Duodenal mucosa (tissue), 2 donors: Measurements from ENCODE around the gene USP22.

Experiments used
- H3K27ac ChIP-seq: one replicate; pipeline ENCODE4 v1.7.0; 2013; ENCODE audit warnings: low read depth, low read length
- H3K27me3 ChIP-seq, 2 donors: one replicate each; pipeline ENCODE4 v1.7.0; 2013; ENCODE audit warnings: low read length in 2 of 2, control low read depth in 1 of 2; ENCODE audit not compliant: insufficient read depth in 2 of 2, control insufficient read depth in 1 of 2
- H3K36me3 ChIP-seq, 2 donors: one replicate each; pipeline ENCODE4 v1.7.0; 2013; ENCODE audit warnings: low read length in 2 of 2, control low read depth in 1 of 2; ENCODE audit not compliant: insufficient read depth in 2 of 2, control insufficient read depth in 1 of 2
- H3K4me1 ChIP-seq, 2 donors: one replicate each; pipeline ENCODE4 v1.7.0; 2013; ENCODE audit warnings: low read length in 2 of 2, control low read depth in 1 of 2; ENCODE audit not compliant: insufficient read depth in 2 of 2, control insufficient read depth in 1 of 2
- H3K4me3 ChIP-seq, 2 donors: one replicate each; pipeline ENCODE4 v1.7.0; 2013; ENCODE audit warnings: low read length in 2 of 2, low read depth in 1 of 2
- H3K9ac ChIP-seq, 2 donors: one replicate each; pipeline ENCODE4 v1.7.0; 2013; ENCODE audit warnings: low read length in 2 of 2, low read depth in 1 of 2
- H3K9me3 ChIP-seq, 2 donors: one replicate each; pipeline ENCODE4 v1.7.0; 2013; ENCODE audit warnings: low read length in 2 of 2, control low read depth in 1 of 2; ENCODE audit not compliant: control insufficient read depth in 1 of 2

The USP22 gene

GRCh38 chr17:21012736-21013135, 30.1 kb downstream of the USP22 start:
- Histone ChIP-seq H3K4me3 (no peak overlapping the region), H3K27ac (no peak overlapping the region), H3K9ac (no peak overlapping the region), H3K36me3 (peaks cover 69 to 98% of the 10 kb centered on the region in 2 donors), H3K27me3 (no peaks in the 10 kb centered on the region), H3K9me3 (no peaks in the 10 kb centered on the region), H3K4me1 (no peaks in the 10 kb centered on the region)

DNA sequence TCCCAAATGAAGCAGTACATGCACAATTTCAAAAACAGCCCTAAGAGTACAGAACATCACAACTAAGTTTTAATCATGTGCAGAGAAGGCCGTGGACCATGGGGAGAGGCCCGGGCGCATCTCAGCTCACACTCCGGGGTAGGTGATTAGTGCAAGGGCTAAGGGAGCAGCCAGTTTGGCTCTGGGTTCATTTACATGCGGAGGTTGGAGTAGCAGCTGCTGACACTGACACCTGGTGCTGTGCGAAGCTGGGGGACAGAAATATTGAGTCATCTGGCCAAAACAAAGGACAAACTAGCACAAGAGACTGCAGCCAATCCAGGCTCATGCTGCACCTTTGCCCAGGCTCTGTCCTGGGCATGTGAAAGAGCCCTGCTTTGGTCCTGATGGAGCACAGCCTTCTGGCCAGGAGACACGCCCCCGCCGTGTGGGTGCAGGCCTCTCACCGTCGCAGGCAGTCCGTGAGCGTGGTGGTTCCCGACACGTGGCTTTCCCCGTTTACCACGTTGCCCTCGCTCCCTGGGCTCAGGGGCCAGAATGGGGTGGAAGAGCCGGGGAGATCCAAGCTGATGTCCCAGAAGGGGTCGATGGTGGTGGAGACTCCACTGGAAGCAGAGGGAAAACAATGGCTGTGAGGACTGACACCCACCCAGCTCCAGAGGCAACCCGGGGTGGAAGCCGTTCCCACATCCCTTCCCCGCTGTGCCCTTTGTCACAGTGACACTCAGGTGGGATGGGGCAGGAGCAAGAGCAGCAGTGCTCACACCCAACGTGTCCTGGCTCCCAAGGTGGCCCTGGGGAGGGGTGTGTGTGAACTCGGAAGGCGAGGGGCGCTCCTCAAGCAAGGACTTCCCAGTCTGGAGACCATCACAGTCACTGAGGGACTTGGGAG, 31.9 kb downstream of the USP22 start:
- no peak overlapping the region for H3K4me3 ChIP-seq
- no peaks in the 10 kb centered on the region for H3K9me3 ChIP-seq
- H3K4me1 ChIP-seq = no peaks in the 10 kb centered on the region
- H3K27ac ChIP-seq = no peak overlapping the region
- H3K27me3 ChIP-seq = no peaks in the 10 kb centered on the region
- H3K9ac ChIP-seq = no peak overlapping the region
- H3K36me3 ChIP-seq = peaks cover 66 to 98% of the 10 kb centered on the region in 2 donors

DNA sequence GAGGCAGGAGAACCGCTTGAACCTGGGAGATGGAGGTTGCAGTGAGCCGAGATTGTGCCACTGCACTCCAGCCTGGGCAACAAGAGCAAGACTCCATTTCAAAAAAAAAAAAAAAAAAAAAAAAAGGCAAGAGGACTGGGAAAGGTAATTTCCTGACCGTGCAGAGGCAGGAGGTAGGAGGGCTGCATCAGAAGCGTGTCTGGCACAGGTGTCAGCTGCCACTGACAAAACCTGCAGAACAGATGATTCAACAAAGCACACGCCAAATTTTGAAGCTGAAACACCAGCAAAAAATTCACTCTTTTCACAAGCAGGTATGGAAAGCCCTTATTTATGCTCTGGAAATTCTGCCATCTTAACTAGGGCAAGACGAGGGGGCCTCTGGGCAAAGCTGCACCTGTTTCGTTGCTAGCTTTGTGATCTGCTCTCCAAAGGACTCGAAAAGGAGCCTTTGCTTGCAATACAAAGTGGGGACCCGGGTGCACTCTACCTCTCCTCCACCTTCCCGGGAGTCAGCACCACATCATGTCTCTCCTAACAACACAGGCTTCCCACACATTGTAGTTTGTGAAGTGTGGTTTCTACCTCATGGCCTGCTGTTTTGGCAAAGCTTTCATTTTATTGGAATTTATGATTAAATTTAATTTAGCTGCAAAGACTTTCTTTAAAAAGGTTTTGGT, 33.7 kb downstream of the USP22 start:
- Histone ChIP-seq H3K9ac (no peak overlapping the region), H3K27ac (no peak overlapping the region), H3K27me3 (no peaks in the 10 kb centered on the region), H3K36me3 (peaks cover 71 to 98% of the 10 kb centered on the region in 2 donors), H3K4me1 (peaks cover 0 to 3% of the 10 kb centered on the region in 2 donors), H3K4me3 (no peak overlapping the region), H3K9me3 (no peaks in the 10 kb centered on the region)

- Histone ChIP-seq H3K4me1 (peaks cover 0 to 3% of the 10 kb centered on the region in 2 donors), H3K9ac (no peak overlapping the region), H3K36me3 (peaks cover 77 to 99% of the 10 kb centered on the region in 2 donors), H3K27me3 (no peaks in the 10 kb centered on the region), H3K4me3 (no peak overlapping the region), H3K9me3 (no peaks in the 10 kb centered on the region), H3K27ac (no peak overlapping the region)
Observed at GRCh38 chr17:21008160-21008915, 34.5 kb downstream of the USP22 start.

DNA sequence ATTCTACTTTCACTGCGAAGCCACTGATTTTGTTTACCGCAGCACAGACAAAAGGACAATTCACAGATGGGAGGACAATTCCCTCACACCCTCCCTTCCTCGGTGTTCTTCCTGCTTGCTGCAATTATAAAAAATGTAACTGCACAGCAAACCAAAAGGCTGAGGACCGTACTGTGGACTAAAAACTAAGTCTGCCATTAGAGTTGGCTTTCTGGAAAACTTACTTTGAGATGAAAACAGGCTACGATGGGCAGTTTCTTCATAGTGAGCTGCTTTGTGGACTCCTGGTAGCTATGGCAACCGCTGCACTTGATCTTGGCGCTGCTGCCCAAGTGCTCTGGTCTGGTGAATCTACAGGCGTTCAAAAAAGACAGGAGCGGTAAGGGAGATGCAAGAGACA, 35.2 kb downstream of the USP22 start:
- no peaks in the 10 kb centered on the region for H3K9me3 ChIP-seq
- H3K27me3 ChIP-seq = no peaks in the 10 kb centered on the region
- H3K4me3 ChIP-seq = no peak overlapping the region
- no peak overlapping the region for H3K27ac ChIP-seq
- peaks cover 78 to 99% of the 10 kb centered on the region in 2 donors for H3K36me3 ChIP-seq
- H3K4me1 ChIP-seq = peaks cover 0 to 3% of the 10 kb centered on the region in 2 donors
- H3K9ac ChIP-seq = no peak overlapping the region

DNA sequence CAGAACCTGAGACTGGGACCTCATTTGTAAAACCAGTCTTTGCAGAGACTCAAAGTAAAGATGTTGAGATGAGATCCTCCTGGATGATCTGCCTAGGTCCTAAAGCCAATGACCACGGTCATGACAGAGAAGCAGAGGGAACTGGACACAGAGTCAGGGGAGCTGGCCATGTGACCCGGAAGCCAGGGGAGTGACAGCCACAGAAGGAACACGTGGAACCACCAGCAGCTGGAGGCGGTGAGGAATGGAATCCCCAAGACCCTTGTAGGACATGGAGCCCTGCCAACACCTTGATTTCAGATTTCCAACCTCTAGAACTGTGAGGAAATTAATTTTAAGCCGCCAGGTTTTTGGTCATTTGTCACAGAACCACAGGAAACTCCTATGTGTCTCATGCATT, 37.0 kb downstream of the USP22 start:
- no peak overlapping the region for H3K9ac ChIP-seq

DNA sequence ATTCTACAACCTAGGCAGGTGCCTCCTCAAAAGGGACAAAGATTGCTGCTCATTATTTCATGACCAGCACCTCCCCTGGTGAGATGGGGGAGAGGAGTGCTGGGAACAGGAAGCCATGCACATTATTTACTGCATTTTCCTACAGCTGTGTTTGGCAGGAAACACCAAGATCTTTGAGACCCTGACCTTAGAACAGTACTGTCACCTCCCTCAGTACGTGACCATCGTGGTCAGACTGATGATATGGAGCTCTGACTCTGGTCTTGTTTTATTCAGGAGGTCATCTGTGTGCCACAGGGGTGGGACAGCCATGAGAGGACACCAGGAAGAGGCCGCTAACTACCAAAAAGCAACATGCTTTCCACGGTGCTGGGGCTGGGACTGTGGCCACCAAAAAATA, 37.4 kb downstream of the USP22 start:
- H3K9me3 ChIP-seq = no peaks in the 10 kb centered on the region
- H3K4me3 ChIP-seq = no peak overlapping the region
- peaks cover 0 to 10% of the 10 kb centered on the region in 2 donors for H3K4me1 ChIP-seq

More for the DNA sequence above, 37.0 kb downstream of the USP22 start:
- Histone ChIP-seq H3K4me3 (no peak overlapping the region), H3K27me3 (no peaks in the 10 kb centered on the region), H3K9me3 (no peaks in the 10 kb centered on the region), H3K36me3 (peaks cover 65 to 99% of the 10 kb centered on the region in 2 donors), H3K4me1 (peaks cover 0 to 10% of the 10 kb centered on the region in 2 donors), H3K27ac (no peak overlapping the region)

DNA sequence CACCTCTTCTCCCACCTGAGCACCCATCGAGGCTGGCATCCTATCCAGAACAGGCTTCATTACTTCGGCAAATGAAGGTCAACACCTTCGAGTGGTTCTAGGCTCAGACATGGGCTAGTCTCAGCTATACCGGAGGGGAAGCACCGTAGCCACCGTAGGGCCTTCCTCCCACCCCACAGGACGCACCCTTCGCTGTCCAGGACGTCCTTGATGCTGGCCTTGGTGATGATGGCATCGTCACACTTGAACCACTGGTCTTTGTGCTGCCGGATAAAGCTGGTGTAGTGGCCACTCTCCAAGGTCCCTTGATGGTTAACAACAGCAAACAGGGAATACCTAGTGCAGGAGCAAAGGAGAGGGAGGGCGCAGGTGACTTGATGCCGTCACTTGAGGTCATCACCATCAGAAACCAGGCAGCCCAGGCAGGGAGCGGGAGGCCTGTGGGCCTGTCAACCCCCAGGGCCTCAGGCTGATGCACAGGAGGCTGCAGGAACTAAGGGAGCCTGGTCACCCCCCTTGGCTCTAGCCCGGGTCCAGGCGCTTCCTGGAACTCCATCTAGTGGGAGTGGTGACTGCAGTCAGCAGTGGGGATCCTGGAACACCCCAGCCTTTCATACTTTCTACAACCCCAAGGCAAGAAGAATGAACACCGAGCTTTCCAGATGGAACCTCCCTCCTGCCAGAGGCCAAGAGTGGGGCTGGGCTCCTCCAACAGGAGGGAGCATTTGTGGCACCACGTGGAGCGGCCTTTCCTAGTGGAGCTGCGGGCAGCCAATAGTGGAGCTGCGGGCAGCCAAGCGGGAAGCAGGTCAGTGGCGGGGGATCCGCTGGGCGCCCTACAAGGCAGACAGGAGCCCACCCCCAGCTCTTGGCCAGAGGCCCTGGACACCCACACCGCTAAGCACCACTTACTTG, 38.5 kb downstream of the USP22 start:
- Histone ChIP-seq H3K9ac (no peak overlapping the region), H3K36me3 (peaks cover 58 to 99% of the 10 kb centered on the region in 2 donors), H3K27me3 (no peaks in the 10 kb centered on the region), H3K27ac (no peak overlapping the region), H3K4me3 (no peak overlapping the region), H3K4me1 (peaks cover 4 to 10% of the 10 kb centered on the region in 2 donors), H3K9me3 (no peaks in the 10 kb centered on the region)

More for the DNA sequence above, 37.4 kb downstream of the USP22 start:
- H3K9ac ChIP-seq = no peak overlapping the region
- H3K27ac ChIP-seq = no peak overlapping the region
- H3K36me3 ChIP-seq = peaks cover 63 to 99% of the 10 kb centered on the region in 2 donors
- H3K27me3 ChIP-seq = no peaks in the 10 kb centered on the region

DNA sequence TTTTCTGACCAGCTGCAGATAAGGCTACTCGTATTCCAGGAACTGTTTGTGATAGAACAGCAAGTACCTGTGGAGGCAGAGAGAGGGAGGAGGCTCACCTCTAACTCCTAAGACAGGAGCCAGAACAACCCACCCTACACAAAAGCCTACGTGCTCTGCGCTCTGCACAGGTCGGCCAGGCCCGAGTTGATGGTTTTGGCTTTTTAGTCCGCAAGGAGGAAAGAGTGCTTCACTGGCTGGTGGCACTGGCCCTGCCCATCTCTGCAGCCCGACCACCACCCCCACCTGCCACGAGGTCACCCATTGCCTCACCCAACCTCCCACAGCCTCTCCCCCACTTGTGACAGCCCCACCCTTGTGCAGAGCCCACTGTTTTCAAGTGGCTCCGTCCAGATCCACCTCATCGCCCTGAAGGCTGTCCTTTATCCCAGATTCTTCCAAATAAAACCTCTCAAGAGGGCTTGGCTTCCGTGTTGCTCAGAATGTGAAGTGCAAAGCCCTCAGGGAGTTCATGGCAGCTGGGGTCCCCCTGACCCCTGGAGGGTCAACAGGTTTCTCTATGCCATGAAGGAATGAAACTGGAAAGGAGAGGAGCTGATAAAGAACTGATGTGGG, 39.7 kb downstream of the USP22 start:
- peaks cover 4 to 10% of the 10 kb centered on the region in 2 donors for H3K4me1 ChIP-seq
- no peaks in the 10 kb centered on the region for H3K9me3 ChIP-seq
- H3K27ac ChIP-seq = no peak overlapping the region
- peaks cover 50 to 90% of the 10 kb centered on the region in 2 donors for H3K36me3 ChIP-seq
- no peaks in the 10 kb centered on the region for H3K27me3 ChIP-seq
- no peak overlapping the region for H3K4me3 ChIP-seq
- no peak overlapping the region for H3K9ac ChIP-seq
